Measurements from ENCODE around the gene SLC51B.
A peak's percentile ranks its signal among the peaks of the same experiment; 100 is the strongest.
"Not testable (repeated sequence)": the region's sequence is repeated elsewhere in the genome, so short reads cannot be mapped to it uniquely, and the experiment has no call there.

The SLC51B gene

DNA sequence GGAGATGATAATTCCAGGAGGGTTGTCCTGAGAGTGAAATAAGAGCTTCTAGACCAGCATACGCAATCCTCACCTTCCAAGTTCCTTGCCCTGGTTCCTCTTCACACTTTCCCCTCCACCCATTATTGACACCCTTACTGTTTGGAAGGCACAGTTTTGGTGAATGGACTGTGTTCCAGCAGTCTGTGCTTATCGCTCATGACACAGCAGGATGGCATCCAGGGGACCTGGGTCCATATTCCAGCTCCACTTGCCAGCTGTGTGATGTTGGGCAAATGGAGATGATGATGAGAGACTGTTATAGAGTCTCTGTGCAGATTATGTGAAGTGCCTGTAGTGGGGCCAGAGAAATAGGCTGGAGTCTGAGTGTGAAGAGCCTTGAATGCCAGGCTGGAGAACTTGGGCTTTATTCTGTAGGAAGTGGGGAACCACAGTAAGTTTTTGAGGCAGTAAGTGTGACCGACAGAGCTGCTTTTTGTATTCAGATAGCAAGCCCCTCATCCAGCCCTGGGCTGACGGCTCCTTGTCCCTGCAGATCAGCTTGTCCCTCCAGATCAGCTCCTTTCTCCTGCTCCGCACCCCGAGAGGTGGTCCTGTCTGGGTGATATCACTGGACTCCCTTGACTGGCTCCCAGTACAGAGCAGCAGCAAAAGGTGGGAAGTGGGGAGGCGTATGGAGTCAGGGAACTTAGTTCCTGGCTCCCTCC, 39.5 kb downstream of the SLC51B start:
- DNase-seq (ENCODE audit: low spot score): no peak

DNA sequence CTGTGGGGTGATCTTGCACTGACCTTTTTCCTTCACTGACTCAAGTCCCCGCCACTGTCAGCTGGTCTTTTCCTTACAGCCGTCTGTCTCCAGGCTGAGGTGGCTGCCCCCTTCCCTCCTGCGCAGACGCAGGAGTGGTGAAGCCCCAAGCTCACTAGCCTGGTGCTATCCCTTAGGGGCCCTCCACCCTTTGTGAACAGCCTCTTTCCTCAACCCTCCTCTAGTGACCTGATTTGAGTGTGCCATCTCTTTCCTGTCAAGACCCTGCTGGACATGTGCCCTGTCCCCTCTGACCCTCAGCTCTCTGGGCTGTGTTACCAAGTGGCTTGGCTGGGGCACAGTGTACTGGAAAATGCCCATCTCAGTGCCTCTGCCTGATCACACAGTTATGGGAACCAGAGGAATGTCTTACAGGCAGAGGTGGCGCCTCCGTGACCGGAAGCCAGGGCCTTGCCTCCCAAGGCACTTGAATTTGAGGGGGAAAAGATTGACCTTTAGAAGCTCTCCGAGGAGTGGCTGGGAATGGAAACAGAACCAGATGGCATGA, 40.1 kb downstream of the SLC51B start:
- DNase-seq (ENCODE audit: low spot score): no peak

DNA sequence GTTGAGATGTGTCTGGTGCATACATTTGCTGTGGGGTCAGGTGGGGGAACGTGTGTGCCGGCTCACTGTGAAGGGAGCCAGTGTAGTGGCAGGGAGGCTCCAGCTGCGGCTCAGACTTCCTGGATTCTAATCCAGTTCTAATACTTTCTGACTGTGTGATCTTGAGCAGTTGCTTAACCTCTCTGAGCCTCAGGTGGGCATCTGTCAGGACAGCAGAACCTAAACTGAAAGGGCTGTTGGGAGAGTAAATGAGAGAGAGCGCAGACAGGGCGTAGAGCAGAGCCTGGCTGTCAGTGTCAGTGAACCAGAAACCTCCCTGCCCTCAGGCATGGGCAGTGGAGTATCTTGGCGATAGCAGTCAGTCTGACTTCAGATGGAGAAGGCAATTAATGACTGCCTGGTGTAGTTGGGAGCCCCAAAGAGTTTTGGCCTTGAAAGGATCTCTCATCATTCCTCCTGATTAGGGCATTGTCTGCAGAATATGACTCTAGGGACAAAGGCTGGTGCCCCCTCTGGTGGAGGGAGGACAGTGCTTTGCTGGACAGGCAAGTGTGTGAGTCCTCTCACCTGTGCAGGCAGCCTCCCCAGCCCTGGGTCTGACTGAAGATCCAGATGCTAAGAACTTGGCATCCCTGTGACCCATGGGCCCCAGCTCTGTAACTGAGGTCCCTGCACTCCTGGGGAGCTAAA, 40.9 kb downstream of the SLC51B start:
- no peak for DNase-seq (ENCODE audit: low spot score)

DNA sequence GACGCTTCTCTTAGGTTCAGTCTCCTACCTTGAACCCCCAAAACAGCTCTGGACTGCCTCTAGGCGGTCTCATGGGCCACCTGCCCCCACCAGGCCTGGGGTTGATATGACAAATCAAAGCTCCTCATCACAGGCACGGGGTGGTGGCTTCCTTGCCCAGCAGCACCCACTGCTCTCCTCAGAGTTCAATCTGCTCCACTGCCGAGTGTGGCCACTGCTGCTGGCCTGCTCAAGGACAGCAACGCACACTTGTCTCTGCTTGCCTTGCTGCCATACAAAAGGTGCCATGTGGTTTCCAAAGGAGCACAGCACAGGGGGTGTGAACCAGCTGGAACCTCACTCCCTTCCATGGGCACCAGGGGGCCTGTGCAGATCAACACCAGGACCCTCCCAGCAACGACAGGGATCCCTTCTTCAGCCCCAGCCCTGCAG, 41.5 kb downstream of the SLC51B start:
- DNase-seq (ENCODE audit: low spot score): no peak

DNA sequence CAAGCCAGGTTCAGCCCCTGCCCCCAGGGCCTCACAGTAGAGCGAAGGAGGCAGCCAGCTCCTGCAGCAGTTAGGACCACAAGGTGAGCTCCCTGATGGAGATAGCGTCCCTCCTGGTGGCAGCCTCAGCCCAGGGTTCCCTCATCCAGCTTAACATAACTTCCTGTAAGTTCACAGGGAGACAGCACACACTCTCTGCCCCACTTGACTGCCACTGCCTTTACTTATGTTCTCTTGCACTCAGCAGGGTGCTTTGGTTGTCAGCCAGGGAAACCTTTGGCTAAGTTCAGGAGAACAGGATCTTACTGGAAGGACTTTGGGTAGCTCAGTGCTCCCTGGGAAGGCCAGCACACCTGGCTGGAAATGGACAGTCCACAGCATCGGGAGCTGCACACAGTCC, 42.2 kb downstream of the SLC51B start:
- DNase-seq (ENCODE audit: low spot score): no peak

DNA sequence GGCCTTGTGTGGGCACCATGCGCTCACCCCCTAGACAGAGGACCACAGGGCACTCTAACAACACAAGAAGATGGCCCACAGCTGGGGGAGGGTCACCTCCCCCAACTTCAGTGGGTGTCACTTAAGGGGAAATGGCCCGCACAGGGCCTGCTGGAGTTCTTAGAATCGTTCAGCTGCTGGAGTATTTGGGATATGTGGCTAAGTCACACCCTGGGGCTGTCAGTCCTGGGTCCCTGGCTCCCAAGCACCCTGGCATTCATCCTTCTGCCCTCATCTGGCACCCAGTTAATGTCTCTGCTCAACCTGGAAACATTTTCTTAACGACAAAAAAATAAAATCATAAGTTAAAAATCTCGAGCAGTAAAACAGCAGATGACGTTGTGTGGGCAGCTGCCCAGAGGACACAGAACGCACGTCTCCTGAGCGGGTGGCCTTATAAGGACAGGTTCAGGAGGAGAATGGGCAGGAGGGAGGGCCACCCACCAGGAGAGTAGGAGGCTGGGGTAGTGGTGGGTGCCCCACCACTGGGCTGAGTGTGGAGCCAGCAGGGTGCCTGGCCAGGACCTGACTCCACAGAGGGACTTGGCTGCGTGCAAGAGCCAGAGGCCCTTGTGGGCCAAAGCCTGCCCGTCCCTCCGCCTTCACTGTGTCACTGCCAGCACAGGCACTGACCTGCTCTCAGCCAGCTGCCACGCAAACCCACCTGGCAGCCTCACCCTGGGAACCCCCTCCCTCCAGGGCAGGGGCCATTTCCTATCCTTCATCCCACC, 42.9 kb downstream of the SLC51B start:
- no peak for DNase-seq (ENCODE audit: low spot score)

DNA sequence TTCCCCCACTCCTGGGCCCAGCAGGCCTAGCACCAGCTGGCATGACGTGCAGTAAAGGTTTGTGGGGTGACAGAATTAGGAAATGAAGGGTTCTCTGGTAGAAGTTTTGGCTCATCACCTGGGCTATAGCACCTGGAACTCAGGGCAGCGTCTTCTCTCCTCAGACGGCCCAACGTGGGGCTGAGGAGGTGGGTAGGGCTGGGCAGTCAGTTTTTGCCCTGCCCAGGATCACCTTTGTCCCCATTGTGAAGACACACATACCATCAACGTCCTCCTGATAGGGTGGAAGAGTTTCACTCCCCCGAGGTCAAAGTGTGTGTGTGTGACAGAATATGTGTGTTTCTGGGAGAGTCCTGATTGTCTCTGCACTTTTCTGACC, 43.4 kb downstream of the SLC51B start:
- no peak for DNase-seq (ENCODE audit: low spot score)

DNA sequence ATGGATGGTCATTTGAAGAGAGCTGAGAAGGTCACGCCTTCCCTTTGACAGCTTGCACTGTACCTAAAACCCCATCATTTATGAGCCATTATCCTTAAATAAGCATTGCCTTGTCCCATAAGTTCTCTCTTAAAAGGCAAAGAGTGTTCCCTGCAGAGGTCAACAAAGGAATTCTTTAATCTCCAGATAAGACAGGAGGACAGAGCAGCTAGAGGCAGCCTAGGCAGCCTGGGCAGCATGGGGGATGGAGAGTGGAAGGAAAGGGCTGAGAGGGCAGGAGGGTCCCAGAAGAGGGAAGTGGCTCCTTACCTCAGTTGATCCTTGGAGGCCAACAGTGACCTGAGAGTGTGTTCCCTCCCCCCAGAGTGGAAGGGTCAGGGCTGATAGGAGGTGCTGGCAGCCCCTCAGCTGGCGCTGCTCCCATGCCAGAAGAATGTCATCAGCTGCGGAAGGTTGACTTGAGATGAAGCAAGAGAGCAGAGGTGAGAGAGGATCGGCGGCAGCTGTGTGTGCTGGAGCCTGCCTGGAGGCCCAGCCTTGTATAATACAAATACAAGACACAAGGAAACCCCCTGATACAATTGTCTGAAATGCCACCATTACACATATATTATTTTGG, 44.1 kb downstream of the SLC51B start:
- DNase-seq (ENCODE audit: low spot score): peak; percentile 62

DNA sequence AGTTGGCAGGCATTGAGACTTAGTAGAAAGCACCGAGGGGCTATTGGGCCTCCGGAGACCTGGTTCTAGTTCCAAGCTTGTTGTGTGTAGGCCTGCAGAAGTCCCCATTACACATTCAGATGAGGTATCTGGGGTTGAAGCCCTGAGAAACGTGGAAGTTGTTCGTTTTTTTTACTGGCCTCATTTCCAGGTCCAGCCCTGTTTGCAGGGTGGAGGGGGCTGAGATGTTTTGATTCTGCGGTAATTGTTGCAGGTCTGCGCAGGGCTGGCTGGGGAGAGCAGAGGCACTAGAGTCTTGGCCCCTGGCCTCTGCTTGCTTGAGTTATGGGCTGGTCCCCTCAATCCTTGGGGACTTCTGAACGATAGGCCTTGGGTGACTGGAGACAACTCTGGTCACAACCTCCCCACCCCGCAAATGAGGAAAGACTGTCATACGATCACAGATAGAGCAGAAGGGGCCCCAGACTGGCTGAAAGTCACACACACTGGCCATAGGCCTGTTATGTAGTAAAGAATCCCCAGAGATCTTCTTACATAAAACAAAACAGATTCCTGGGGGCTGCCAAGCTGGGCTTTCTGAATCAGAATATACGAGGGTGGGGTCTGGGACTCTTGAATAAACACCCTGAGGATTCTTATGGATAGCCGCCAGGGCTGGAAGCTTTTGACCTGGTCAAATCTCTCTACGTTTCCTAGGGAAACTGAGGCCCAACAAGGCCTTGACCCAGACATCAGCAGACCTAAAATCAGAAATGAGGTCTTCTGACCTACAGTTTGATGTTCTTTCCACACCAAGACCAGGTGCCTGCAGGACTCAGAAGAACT, 47.0 kb downstream of the SLC51B start:
- DNase-seq (ENCODE audit: low spot score): no peak

DNA sequence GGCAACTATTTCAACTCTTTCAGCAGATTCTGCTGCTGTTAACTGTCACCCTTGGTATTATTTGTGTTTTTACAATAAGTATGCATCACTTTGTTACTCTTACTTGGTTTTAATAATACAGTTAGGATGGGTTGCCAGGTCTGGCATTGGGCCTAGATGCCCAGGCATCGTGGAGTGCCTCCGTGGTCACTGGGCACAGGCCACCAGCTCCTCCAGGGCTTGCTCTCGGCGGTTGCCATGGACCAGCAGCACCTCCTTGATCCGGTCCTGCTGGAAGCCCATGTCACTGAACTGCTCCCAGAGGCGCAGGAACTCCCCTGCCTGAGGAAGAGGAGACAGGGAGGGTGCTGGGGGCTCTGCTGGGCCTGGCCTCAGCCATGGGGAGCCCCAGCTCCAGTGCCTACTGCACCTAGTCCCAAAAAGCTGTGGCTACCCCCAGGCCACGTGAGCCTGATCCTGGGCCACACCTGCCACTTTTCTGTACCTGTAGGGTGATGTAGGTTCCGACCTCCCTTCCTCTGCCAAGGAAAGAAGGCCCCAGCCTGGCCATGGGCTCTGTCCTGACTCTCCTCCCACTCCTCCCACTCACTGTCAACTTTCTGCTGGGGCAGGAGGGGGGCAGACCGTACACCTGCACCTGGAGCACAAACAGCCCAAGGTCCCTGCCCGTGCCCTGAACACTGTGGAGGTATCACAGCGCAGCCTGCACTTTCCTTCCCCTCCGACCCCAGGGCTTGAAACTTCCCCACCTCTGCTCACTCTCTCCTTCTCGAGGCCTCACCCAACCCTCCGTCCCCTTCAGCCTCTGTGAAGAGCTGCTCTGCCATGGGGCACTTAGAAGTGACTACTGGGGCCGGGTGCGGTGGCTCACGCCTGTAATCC, 48.0 kb downstream of the SLC51B start:
- DNase-seq (ENCODE audit: low spot score): no peak

DNA sequence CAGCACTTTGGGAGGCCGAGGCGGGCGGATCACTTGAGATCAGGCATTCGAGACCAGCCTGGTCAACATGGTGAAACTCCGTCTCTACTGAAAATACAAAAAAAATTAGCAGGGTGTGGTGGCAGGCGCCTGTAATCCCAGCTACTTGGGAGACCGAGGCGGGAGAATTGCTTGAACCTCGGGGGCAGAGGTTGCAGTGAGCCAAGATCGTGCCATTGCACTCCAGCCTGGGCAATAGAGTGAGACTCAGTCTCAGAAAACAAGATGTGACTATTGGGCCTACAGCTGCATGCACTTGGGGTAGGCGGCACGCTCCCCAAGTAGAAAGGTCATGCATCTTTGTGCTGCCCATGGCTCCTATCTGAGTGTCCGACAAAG, 48.6 kb downstream of the SLC51B start:
- not testable (repeated sequence) for DNase-seq (ENCODE audit: low spot score)

DNA sequence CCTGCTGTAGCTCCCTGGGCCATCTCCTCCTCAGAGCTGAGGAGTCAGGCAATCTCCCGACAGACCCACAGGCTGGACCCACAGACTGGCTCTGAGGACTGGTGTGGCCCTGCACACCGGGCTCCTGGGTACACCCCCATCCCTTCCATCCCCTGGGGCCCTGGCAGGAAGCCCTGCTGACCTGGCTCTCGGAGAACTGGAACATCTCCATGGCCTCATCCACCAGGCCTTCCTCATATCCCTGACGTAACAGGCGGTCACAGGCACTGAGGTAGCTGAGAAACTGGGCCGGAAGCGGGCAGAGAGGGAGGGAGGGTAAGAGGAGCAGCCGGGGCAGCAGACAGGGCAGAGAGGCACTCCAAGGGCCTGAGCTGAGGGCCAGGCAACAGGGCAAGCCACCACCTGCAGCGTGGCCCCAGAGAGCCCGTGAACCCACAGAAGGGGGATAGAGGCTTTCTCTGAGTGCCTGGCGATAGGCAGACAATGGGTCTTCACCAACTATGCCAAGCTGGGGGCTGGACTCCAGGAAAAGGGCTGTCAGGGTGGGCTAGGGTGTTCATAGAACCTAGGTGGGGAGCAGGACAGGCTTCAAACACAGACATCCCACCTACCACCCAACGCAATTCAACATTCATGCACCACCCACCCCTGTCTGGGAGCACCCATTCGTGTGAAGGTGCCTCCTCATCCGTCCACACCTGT, 49.3 kb downstream of the SLC51B start:
- DNase-seq (ENCODE audit: low spot score): no peak

DNA sequence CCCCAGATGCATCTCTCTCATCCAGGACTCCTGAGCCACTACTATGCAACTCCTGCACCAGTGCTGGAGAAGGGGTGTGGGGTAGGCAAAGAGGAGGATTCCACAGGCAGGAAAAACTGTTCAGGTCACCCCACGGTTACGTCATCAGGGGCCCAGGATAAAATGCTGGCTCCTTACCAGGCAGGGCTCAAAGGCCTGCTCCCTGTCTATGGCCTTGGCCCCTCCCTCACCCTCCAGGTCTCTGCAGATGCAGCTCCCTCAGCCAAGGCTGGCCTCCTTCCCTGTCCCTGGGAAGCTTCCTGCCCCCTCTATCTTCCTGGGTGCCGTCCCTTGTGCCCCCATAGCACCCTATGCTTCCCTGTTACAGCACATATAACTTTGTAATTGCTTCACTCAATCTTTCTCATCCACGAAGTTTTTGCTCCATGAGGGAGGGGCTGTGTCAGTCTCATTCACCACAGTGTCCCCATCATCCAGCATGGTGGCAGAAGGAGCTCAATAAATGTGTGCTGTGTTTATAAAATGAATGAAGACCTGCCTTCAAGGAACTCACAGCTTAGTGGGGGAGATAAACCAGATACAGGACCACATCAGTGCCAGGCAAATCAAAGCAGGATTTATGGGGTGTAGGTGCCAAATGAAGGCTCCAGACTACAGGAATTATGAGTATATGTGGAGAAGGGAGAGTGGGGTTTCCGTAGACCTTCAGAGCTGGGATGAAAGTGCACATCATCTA, 50.0 kb downstream of the SLC51B start:
- no peak for DNase-seq (ENCODE audit: low spot score)

DNA sequence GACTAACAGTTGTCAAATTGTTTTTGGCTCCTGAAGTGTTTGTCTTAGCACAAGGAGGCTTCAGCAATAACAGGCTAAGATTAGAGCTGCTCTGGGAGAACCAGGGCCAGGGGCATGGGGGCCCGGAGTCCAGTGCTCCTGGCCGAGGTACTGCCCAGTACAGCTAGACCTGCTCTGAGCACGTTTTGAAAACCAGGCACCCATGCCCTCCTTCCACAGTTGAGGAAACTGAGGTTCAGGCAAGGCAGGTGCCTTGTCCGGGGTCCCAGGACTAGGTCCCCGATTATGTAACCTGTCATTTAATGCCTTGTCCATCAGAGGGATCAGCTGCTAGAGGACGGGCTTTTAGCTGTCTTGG, 50.5 kb downstream of the SLC51B start:
- no peak for DNase-seq (ENCODE audit: low spot score)

DNA sequence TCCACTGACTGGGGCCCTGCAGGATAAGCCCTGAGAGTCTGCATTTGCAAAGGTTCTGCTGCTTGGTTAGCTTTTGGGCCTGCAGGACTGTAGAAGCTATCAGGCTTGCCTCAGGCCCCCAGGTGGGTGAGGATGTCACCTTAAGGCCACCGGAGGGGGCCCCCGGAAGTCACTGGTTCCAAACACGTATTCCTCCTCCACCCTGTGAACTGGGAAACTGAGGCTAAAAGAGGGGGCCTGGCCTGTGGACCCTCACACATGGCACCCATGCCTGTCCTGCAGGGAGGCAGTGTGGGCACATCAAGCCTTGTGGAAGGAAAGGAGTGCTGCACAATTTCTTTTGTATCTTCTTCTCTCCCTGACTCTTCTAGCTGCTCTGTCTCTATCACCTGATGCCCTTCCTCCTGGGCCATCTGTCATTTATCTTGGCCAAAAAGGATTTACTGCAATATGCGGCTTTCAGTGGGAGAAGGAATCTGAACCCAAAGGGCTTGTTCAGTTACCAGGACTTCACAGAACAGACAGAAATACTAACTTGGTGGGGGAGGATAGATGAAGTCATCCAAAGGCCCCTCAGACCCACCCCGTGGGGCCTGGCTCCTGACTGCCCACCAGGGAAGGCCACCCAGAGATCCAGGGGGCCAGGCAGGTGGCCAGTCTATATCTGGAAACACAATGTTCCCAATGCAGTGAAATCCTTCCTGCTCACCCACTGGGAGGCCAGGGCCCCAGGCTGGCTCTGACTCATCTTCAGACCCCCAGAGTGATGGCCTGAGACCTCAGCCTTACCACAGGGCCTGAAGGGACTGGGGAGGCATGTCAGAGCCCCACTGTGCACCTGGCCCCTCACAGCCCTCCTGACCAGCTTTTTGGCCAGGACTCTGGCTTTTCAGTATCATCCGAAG, 51.5 kb downstream of the SLC51B start:
- DNase-seq (ENCODE audit: low spot score): no peak

DNA sequence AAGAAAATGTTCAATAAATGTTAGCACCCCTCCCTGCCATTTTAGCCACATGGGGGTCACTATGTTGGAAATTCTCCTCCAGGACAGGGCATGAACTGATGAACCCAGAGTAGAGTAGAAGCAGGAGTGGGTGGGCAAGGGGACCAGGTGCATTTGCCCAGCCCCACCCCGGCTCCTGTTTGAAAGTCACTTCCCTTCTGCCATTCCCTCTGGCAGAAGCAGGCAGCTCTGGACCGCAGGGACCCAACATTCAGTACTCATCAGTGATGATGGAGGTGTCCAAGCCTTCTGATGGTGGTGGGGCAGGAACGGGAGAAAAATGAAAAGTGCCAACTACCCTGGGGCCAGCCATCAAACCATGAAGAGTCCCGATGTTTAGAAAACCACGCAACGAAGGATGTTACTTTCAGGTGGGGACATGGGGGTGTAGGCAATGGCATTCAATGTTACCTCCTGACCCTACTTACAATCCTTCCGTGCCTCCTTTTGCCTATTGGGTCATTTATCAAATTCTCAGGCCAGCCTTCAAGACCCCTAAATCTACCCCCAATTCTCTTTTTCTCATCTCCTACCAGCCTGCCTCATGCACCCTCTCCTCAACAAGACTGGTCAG, 52.6 kb downstream of the SLC51B start:
- DNase-seq (ENCODE audit: low spot score): no peak

DNA sequence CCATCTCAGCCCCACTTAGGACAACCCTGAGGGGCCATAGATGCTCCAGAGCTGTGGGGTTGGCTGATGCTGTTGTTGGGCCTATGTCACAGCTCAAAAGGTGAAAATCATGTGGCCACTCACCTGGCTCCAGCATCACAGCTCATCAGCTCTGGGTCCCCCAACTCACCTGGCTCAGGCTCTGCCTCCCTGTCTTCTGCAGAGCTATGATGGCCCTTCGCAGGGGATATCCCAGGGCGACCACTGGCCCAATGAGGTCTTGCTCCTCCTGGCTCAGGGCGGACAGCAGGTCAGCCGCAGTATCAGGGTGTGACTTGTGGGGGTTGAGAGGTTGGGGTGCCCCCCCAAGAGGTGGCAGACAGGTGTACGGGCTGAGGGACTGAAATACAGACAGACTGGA, 54.1 kb downstream of the SLC51B start:
- DNase-seq (ENCODE audit: low spot score): no peak

DNA sequence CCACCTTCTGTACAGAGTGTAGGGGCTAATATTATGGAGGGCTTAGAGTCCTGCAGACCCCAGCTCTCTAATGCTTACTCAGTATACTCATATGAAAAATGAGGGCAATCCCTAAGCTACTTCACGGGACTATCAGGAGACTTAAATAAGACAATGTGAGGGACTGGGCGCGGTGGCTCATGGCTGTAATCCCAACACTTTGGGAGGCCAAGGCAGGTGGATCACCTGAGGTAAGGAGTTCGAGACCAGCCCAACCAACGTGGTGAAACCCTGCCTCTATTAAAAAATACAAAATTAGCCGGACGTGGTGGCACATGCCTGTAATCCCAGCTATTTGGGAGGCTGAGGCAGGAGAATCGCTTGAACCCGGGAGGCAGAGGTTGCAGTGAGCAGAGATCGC, 54.6 kb downstream of the SLC51B start:
- not testable (repeated sequence) for DNase-seq (ENCODE audit: low spot score)
